Globus pallidus (tissue), 1 donor: ENCODE data around the gene JPH2.

Source experiments
- DNase-seq: peaks from one replicate; pipeline ENCODE4 v3.0.0-alpha.2; 2015; ENCODE audit warnings: low spot score

Gene JPH2

DNA sequence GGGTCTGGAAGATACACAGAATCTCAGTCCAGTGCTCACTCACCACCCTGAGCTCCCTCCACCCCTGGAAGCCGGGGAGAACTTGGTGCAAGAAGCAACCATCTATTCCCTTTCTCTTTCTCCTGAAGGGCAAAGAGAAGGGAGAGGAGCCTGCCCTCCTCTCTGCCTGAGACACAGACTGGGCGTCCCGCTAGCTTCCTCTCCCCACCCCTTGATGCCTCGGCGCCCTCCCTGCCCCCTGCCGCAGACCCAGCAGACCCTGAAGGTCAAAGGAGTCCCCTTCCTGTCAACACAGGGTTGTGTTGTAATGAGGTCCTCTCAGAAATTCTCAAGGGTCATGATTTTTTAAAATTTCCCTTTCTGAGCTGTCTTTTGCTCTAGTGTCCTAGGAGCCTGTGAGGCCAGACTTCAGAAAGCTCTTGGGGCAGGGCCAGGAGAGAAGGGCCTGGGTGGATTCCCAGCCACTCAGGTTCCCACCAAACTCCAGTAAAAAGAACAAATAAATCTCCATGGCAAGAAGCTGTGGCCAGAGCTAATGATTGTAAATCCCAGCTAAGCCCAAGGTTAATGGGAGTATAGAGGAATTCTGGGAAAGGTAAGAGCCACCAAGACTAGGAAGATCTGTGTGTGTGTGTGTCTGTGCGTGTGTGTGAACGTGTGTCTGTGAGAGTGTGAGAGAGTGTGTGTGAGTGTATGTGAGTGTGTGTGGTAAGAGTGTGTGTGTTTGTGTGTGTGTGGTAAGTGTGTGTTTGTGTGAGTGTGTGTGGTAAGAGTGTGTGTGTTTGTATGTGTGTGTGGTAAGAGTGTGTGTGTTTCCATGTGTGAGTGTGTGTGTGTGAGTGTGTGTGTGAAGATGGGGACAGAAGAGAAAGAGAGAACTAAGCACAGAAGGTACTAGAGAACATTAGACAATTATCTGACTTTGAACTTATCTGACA, 1.1 kb upstream of the JPH2 start:
- no peak for DNase-seq

DNA sequence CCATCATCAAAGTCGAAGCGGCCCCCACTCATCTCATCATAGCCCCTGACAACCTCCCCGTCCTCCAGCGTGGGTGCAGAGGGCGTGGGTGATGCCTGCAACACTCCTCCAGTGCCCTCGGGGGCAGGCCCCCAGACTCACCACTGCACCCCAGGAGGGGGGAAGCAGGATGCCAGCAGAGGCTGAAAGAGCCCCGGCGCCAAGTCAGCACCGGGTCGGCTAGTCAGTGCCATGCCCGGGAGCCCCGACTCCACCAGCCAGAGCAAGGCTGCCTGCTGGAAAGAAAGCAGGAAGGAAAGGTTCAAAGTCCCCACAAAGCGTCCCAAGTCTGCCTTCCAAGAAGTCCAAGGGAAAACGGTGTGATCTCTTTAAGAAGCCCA, 324 bp downstream of the JPH2 start:
- no peak for DNase-seq

DNA sequence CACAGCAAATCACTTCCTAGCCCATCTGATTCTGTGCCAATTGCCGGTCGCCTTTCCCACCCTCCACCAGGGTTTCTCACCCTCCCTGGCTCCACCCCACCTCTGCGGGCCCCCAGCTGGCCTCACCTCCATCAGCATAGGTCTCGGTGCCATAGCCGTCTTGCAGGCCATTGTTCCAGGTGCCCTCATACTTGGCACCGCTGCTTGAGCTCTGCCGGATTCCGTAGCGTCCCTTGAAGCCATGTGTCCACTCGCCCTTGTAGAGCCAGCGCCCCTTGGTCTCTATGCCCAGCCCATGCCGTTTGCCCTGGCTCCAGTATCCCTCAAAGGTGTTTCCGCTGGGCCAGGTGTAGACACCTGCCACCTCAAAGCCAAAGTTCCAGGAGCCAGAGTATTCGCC, 787 bp downstream of the JPH2 start:
- DNase-seq: no peak

DNA sequence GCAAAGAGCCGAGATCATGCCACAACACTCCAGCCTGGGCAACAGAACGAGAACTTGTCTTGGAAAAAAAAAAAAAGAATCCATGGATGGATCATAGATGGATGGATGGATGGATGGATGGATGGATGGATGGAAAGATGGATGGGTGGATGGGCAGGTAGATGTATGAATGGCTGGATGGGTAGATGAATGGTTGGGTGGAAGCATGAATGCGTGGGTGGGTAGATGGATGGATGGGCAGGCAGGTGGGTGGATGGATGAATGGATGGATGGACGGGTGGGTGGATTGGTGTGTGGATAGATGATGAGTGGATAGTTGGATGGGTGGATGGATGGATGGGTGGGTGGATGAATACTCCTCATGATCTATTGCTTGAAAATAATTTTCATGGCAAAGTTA, 1.4 kb downstream of the JPH2 start:
- no peak for DNase-seq

DNA sequence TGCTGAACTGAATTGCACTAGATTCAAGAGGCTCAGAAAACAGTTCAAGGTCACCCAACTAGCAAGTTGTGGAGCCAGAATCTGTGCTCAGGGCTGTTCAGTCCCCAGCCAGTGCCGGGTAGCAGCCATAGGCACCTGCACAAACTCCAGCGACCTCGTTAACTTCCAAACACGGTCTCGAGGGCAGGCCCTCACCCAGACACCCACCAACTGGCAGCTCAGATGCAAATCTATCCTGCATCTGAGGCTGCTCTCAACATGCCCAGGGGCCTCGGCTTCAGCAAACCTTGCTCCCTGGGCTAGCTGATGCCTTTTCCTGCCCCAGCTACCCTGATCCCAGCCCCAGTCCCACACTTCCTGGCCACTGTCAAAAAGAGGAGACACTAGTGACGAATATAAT, 3.7 kb downstream of the JPH2 start:
- no peak for DNase-seq

DNA sequence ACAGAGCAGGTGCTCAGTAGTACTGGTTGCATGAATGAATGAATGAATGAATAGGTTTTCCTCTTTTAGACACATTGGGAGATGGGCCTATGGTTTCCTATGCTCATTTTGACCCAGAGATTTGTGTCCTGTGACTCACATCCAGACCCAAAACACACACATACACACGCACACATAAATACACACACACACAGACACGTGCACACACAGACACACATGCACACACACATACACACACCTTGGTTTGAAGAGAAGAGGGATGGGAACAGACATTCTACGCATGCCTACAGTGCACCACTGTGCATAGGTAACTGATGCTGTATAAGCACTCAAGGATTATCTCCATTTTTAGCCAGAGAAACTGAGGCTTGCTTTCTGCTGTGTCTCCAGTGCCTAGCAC, 4.1 kb downstream of the JPH2 start:
- no peak for DNase-seq

DNA sequence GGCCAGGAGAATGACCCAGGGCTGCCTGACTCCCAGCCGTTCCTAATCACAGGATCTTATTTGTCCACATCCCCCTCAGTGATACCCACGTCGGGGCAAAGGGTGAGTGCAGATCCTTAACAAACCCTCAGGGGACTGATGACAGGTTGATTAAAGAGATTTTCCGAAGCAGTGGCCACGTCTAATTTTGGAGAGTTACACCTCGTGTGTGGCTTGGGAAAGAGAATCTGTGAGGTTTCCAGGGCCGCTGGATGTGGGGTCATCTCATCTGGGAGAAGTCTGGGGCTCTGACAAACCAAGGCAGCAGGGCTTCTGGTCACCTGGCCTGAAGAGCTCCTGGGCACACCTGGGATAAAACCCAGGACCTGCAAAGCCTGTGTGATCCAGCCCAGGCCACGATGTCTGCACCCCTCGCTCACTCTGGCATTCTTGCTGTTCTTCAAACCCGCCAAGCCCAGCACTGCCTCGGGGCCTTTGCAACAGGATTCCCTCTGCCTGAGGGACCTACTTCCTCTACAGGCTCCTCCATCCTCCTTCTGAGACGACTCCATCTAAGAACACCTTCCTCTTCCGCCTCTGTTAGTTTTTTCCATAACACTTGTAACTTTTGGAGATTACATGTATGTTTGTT, 4.7 kb downstream of the JPH2 start:
- no peak for DNase-seq

DNA sequence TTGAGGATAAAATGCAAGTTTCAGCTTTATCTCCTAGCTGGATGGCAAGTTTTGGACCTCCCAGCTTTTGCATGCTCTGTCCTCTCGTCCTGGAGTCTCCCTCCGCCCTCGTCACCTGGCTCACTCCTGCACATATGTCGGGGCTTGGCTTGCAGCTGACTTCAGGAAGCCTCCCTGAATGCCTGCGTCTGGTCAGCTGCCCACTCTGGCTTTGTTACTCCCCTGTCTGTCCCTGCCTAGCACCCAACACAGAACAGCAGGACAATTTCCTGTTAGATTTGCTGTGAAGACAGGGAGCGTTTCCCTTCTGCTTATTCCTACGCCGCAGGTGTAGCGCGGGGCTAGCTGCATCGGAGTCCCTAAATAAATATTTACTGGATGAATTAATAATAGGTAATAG, 5.4 kb downstream of the JPH2 start:
- DNase-seq: no peak

DNA sequence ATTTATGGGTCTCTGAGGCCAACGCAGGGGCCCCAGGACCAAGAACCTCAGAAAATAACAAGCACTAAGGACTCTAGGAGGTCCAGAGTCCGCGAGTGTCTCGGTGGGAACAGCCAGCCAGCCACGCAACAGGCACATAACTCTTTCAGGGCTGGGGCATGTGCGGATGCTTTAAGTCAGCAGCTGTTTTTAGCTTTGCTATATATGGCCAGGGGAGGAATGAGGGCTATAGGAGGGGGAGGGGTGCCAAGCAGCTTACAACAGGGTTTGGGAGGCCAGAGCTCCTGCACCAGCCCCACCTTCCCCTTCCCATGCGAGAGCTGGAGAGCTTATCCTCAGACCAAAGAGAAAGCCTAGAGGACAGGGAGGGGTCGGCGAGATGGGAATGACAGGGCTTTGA, 6.2 kb downstream of the JPH2 start:
- DNase-seq: no peak

DNA sequence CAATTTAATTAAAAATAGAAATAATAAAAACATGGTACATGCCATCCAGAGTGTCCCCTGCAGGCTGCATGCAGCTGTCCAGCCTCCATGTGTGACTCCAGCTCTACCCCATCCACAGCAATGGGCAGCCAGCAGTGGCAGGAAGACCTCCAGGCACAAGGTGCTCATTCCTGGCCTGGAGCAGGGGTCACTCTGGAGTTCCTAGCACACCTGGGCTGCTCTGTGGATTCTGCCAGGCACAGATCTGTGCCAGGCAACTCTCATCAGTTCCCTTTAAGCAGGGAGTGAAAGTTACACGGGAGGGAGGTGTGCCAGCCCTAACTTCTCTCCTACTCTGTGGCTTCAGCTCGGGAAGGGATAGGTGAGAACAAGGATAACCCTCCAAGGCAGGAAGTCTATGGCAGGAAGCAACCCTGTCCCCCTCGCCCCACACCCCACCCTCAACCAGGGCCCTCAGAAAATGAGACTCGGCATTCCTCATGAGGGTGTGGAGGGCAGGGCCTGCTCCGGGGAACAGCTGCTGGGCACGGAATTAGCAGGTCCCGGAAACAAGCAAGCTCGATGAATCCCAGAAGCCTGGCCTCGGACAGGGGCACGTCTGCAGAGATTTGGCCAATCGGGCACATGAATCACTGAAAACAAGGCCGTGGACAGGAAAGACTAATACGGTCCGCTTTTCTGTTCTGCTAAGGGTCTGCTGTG, 10.0 kb downstream of the JPH2 start:
- no peak for DNase-seq

DNA sequence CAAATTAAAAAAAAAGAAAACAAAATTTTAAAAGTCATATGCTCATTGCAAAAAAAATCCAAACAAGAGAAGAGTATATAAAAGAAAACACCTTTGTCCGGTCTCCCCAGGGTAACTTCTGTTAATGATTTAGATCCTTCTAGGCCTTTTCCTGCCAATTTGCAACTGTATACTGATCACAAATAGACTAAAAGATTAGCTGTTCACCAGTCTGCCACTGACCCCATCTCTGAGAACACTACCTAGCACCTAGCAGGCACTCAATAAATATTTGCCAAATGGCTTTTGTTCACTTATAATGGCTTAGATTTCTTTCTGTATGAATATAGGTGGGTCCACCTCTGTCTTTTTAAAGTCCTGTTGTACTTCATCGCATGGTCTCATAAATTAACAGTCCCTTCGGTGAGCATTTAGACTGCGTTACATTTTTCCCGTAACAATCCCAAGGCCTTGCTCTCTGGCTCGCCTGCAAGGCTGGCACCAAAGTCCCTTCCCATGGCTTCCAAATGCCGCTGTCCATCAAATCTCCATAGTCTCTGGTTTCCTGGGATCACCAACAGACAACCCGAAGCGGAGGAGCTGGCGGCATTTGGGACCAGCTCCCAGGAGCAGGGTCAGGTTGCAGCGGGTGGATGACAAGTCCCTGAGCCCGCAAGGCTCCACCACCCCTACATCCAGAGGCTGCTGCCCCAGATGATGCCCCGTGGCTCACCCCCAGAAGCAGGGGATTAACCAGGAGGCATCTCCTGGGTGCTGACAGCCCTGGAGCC, 11.8 kb downstream of the JPH2 start:
- no peak for DNase-seq

DNA sequence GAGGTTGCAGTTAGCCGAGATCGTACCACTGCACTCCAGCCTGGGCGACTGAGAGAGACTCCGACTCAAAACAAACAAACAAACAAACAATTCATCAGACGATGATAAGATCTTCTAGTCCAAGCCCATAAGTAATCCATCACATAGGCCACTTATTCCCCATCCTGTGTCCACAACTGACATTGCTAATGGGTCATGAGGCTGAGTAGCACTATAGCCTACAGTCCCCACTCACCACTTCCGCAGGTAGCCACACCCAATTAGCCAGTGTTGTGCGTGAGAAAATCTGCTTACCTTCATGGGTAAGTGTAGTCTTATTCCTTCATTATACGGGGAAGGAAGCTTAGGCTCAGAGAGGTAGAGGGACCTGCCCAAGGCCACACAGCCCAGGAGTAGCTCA, 13.1 kb downstream of the JPH2 start:
- no peak for DNase-seq

DNA sequence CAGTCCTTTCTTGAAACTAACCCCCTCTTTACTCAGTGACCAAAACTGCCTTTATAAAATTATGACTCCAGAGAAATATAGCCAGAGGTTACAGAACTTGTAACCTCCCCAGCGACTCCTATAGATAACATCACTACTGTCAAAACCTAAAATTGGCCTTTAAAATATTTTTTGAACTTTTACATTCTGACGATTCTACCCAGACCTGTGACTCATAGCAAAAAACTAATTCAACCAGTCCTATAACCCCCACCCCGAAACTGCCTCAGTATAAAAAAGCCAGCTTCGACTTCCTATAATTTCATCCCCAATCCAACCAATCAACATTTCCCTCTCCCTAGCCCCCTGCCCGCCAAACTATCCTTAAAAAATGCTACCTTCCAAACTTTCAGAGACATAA, 13.9 kb downstream of the JPH2 start:
- no peak for DNase-seq

DNA sequence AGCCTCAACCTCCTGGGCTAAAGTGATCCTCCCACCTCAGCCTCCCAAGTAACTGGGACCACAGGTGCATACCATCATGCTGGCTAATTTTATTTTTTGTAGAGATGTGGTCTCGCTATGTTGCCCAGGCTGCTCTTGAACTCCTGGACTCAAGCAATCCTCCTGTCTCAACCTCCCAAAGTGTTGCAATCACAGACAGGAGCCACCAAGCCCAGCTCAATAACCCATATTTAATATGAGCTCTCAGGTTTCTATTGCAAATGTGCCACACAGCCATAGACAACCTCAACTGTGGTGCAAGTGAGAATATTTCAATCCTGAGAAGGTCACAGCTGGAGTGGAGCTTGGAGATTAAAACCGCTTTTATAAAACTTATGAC, 14.4 kb downstream of the JPH2 start:
- DNase-seq: no peak

DNA sequence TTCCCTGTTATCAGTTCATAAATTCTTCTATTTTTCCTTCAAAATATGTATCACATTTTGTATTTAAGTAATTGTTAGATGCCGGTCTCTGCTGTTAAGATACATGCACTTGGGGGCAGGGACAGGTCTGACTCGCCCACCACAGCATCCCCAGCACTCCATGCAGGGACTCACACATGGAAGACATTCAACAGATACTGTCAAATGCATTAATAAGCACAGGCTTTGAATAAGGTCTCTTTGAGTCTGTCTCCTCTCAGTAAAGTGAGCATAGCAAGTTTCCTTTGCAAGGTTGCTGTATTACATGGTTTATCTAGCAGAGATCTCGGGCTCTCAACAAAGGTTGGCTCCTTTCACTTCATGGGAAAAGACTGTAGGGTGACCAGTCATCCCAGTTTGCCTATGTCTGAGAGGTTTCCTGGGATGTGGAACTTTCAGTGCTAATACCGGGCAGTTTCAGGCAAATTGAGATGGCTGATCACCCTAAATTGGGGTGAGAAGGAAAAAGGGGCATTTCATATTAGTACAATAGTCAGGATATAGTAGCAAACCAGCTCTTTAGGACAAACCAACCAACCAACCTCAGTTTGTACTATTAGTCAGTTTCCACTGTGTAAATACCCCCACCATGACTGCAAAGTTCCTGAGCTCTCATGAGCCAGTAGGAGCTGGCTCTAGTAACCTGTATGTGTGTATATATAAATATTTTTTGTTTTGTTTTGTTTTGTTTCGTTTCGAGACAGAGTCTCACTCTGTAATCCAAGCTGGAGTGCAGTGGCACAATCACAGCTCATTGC, 15.0 kb downstream of the JPH2 start:
- no peak for DNase-seq

DNA sequence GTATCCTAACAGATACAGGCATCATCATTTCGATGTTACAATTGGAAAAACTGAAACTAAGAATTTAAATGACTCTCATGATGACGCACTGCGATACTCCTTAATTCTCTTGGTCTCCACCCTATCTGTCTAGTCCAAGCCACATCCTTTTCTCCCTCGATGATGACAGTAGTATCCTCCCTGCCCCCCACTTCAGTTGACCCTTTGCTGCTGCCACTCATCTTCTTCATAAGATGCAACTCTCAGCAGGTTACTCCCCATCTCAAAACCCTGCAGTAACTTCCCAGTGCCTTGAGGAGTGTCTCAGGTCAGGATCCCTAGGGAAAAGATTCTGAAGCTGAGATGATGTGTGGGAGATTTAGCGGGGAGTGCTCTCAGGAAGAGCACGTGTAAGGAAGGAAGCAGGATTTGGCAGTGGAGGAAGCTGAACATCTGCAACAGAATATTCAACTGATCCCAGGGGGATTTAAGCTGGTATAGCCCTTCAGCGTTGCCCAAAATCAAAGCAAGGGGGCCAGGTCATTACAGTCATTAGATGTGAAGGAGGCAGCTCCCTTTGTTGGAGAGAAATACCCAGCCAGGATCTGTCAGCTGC, 16.1 kb downstream of the JPH2 start:
- DNase-seq: no peak

DNA sequence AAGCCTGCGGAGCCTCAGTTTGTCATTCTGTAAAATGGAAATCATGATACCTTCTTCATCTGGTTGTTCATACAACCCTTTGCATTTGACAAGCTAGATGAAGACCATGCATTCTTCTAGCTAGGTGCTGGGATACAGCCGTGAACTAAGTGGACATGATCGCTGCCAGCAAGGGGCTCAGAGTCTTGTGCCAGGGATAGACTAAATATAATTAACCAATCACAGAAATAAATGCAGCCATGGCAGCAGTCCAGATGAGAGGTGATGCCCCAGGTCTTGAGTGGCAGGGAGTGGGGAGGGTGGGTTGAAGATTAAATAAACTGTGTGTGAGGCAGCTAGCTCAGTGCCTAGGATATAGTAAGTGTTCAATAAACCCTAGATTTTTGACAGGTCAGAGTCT, 19.3 kb downstream of the JPH2 start:
- DNase-seq: no peak

DNA sequence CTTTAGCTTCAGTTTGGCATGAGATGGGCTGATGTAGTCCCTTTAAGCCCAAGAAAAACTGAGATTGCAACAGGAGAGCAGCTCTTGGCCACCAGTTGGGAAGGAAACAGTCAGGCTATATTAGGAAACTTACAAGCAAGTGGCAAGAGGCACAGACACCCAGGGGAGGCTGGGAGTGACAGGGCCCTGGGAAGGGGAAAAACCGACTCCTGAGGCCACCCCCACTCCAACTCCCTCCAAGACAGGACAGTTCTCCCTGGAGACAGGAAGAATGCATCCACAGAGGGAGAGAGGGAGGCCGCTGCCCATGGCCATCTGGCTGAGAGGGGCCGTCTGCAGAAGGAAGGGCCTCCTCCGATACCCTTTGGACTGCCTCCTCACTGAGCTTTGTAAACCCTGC, 20.5 kb downstream of the JPH2 start:
- no peak for DNase-seq

DNA sequence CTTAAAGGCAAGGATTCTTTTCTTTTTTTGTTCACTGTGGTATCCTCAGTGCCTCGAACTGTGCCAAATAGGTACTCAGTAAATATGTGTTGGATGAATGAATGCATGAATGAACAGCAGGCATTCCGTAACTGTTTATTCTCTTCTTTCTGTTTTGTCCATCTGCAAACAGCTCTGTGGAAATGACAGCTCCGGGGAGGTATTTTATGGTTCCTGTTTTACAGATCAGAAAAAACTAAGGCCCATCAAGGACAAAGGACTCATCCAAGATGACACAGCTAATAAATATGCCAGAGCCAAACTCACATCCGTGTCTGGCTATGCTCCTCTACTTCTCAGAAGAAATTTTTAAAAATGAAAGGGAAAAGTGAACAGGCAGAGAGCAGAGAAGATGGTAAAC, 21.0 kb downstream of the JPH2 start:
- DNase-seq: no peak

DNA sequence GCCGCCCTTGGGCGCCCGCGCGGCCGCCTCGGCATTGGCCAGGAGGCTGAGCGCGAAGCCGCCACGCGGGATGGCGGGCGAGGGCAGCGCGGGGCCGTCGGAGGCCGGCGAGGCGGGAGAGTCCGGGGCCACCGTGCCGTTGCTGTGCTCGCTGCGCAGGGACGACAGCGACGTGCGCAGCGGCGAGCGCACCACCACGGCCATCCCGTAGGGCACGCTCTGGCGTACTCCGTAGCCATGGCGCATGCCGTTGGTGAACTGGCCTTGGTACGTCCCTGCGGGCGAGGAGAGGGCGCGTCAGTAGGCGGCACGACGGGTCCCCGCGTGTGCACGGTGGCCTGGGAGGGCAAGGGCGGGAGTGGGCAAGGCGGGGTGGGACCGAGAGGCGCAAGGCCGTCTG, 26.9 kb downstream of the JPH2 start:
- no peak for DNase-seq

DNA sequence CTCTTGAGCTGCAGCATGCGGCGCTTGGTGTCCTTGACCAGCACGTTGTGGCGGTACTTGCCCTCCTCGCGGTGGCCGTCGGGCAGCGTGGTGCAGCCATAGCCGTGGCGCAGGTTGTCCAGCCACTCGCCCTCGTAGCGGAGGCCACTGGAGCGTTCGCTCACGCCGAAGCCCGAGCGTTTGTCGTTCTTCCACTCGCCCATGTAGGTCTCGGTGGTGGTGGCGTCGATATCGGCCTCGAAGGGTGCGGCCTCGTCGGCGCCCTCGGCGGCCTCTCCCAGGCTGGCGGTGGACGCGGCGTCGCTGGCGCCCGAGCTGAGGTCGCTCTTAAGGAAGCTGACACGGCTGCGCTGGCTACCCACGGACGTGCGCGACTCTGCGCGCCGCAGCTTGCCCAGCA, 27.3 kb downstream of the JPH2 start:
- DNase-seq: no peak
